GM12872 (cell line): ENCODE data around the gene NPFFR1.

Experiments used
- CTCF ChIP-seq: IDR thresholded peaks from 3 replicates; pipeline ENCODE4 v1.5.1; 2011; ENCODE audit warnings: low read depth, mild to moderate bottlenecking, low read length, moderate library complexity; ENCODE audit not compliant: insufficient read depth

Gene NPFFR1

GRCh38 chr10:70272925-70273316, 10.9 kb downstream of the NPFFR1 start:
- peak; percentile 57 for TF ChIP-seq CTCF

DNA sequence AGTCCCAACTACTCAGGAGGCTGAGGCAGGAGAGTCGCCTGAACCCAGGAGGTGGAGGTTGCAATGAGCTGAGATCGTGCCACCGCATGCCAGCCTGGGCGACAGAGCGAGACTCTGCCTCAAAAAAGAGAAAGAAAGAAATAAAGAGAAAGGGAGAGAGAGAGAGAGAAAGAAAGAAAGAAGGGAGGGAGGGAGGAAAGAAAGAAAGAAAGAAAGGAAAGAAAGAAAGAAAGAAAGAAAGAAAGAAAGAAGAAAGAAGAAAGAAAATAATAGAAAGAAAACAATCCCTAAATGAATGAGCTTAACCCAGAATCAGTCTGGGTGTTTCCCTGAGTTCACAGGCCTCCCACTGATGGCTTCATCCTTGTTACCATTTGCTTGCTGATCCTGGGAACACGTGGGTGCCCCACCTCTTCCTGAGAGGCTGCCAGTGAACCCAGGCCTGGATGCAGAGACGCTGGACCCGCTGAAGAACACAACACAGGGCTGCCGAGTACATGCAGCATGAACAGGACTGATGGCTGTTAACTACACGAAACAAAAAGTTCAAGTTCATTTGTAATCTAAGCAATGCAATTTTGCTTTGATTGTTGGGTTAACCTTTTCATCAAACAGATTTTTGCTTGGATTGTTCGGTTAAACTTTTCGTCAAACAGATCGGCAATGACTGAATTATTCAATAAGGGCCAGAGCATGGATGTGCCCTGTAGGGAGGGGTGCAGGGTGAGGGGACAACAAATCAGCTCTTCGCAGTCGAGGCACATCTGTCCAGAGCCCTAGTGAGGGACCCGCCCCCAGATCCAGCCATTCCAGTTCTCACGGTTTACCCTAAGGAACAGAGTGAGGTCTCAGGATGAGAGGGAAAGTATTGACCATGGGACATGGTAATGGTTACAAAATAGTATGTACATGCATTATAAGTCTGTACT, 11.5 kb downstream of the NPFFR1 start:
- no peak for TF ChIP-seq CTCF

- no peak for TF ChIP-seq CTCF
Measured at GRCh38 chr10:70270952-70271351, 12.9 kb downstream of the NPFFR1 start.

GRCh38 chr10:70269741-70270140, 14.1 kb downstream of the NPFFR1 start:
- no peak for TF ChIP-seq CTCF

DNA sequence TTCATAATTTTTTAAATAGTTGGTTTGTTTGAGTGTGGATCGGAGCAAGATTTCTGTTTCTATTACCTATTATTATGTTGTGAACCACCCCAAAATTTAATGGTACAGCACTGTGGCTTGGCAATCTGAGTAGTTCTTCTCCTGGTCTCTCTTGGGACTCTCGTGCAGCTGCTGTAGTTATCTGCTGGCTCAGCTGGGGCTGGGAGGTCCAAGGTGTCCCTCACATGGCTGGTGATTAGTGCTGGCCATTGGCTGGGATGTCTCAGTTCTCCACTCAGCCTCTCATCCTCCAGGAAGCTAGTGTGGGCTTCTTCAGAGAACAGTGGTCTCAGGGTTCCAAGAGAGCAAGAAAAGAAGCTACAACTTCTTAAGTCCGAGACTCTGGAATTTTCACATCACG, 15.4 kb downstream of the NPFFR1 start:
- TF ChIP-seq CTCF: no peak

- TF ChIP-seq CTCF: peak; percentile 47; the same call in 2 of the 3 replicates
Measured at GRCh38 chr10:70267161-70267933, 16.5 kb downstream of the NPFFR1 start.

DNA sequence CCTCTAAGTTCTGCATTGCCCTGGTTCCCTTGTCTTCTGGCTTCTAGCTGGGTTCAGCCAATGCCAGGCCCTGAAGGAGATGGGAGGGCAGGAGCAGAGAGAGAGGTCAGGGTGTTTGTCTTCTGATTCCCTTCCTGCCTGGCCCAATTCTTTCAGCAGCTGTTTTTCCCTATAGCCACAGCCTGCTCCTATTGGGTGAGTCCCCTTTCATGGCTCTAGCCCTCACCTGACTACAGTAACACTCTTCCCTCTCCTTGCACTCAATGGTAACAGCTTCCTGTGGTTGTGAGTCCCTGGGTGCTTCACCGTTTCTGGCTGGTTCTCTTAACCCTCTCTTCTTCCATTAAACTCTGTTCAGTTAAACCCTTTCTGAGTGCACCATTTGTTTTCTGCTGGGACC, 17.1 kb downstream of the NPFFR1 start:
- TF ChIP-seq CTCF: no peak
